Endodermal cell (in vitro differentiated cells): ENCODE data around the gene RAB40C. TPM values are rescaled to one million over a fixed set of nuclear protein-coding genes. Genes with fewer than 3 reads are reported as not detected.

ENCODE experiments used
- DNase-seq: peaks from one replicate; pipeline ENCODE4 v3.0.0-alpha.2; 2017
- H3K27ac ChIP-seq: 2 replicates; pipeline ENCODE4 v1.5.1; 2013; ENCODE audit warnings: mild to moderate bottlenecking, low read depth, low read length, moderate library complexity
- H3K27me3 ChIP-seq: 2 replicates; pipeline ENCODE4 v1.6.1; 2013; ENCODE audit warnings: mild to moderate bottlenecking, low read length, moderate library complexity; ENCODE audit not compliant: insufficient read depth, control insufficient read depth, poor library complexity, severe bottlenecking
- H3K36me3 ChIP-seq: 2 replicates; pipeline ENCODE4 v1.7.0; 2013; ENCODE audit warnings: mild to moderate bottlenecking, low read length, moderate library complexity; ENCODE audit not compliant: control insufficient read depth, insufficient read depth
- H3K4me1 ChIP-seq: one replicate; pipeline ENCODE4 v1.7.0; 2013; ENCODE audit warnings: low read length; ENCODE audit not compliant: control insufficient read depth, insufficient read depth
- H3K4me3 ChIP-seq: 2 replicates; pipeline ENCODE4 v1.5.1; 2013; ENCODE audit warnings: mild to moderate bottlenecking, low read length, moderate library complexity
- H3K9ac ChIP-seq: 2 replicates; pipeline ENCODE4 v1.6.1; 2013; ENCODE audit warnings: mild to moderate bottlenecking, low read length, moderate library complexity; ENCODE audit not compliant: poor library complexity, severe bottlenecking; ENCODE audit errors: extremely low read depth
- H3K9me3 ChIP-seq: 2 replicates; pipeline ENCODE4 v1.6.1; 2013; ENCODE audit warnings: mild to moderate bottlenecking, low read length, moderate library complexity; ENCODE audit not compliant: control insufficient read depth
- H3K27ac Mint-ChIP-seq: 2 replicates; pipeline ENCODE4 v1.8.0; 2020; ENCODE audit warnings: mixed read lengths
- H3K27me3 Mint-ChIP-seq: 2 replicates; pipeline ENCODE4 v1.8.0; 2021; ENCODE audit warnings: mild to moderate bottlenecking, mixed read lengths; ENCODE audit not compliant: insufficient read depth
- H3K36me3 Mint-ChIP-seq: 2 replicates; pipeline ENCODE4 v1.8.0; 2020; ENCODE audit warnings: low read depth, mixed read lengths
- H3K4me1 Mint-ChIP-seq: 2 replicates; pipeline ENCODE4 v1.8.0; 2020; ENCODE audit warnings: mixed read lengths
- H3K4me3 Mint-ChIP-seq: 2 replicates; pipeline ENCODE4 v1.8.0; 2020; ENCODE audit warnings: mild to moderate bottlenecking, moderate library complexity, mixed read lengths
- H3K9me3 Mint-ChIP-seq: 2 replicates; pipeline ENCODE4 v1.8.0; 2020; ENCODE audit warnings: mild to moderate bottlenecking, mixed read lengths
- WGBS, 2 experiments: methylation state at CpG; one replicate each; pipeline versions ENCODE4 v1.1.5 to v1.1.7; 2013; ENCODE audit warnings: missing lambda C conversion rate in 2 of 2, mixed read lengths in 1 of 2; ENCODE audit not compliant: insufficient coverage in 1 of 2, insufficient read length in 1 of 2; 5-methylcytosine and 5-hydroxymethylcytosine counted together
- total RNA-seq, 2 donors: library from RNA; stranded (reverse); fragmentation: NEBNext Ultra II Directional in 1 of 2; extraction: Animal tissue kit (Norgen Biotek cat#: 25700) in 1 of 2; gene quantifications; 2 replicates in 1 of 2; 3 replicates in 1 of 2; pipeline ENCODE4 v1.2.1, GENCODE V29; 2021
- TF ChIP-seq, protein P1 (sequence below): fragments of 200-600 bp; sonication (generic); conservative IDR thresholded peaks from 2 replicates; pipeline ENCODE4 v1.5.0; 2021; ENCODE audit warnings: antibody characterized with exemption, mild to moderate bottlenecking

Gene RAB40C
- total RNA-seq, 2 donors from 2014 or later: 21.3 to 25.9 TPM

DNA sequence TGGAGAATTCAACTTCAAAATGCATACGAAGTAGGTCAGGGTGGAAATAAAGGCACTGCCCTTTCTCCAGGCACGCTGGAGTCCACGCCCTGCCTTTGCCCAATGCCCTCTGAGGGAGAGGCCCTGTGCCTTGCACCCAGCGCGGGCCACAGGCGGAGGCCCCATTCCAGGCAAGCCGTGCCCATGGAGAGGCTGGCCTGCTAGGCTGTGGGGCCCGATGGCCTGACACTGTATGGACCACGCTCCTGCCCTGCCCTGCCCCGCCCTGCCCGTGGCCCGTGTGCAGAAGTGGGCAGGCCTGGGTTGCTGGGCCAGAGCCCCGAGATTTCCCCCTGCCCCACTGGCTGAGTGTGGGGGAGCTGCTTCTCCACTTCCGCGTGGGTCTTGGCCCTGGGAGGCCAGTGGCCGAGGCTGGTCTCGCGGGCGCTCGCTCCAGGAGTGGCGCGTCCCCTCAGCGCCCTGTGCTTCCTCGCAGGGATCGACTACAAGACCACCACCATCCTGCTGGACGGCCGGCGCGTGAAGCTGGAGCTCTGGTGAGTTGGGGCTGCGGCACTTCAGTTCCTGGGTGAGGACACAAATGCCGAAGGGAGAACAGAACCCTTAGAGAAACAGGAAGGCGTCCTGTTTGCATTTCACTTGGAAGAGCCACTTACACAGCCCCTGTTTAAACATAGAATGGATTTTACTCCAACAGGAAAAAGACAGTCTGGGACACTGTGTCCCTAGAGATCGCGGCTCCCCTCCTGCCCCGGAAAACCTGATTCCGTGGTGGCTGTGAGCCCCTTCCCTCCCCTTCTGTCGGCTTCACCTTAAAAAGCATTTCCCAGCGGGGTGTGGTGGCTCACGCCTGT lies 27.1 kb downstream of the RAB40C start:
- peaks cover 4% of the 10 kb centered on the region for H3K36me3 ChIP-seq
- H3K27ac ChIP-seq: no peak overlapping the region
- Mint-ChIP-seq H3K27ac (no peak overlapping the region), H3K4me3 (no peak overlapping the region), H3K27me3 (peaks cover 2% of the 10 kb centered on the region), H3K9me3 (no peaks in the 10 kb centered on the region), H3K36me3 (peaks cover 16% of the 10 kb centered on the region), H3K4me1 (peaks cover 5% of the 10 kb centered on the region)
- DNase-seq: no peak
- 95% methylated on average over 32 to 39 of the region's 39 CpGs for WGBS, 2 experiments
- no peaks in the 10 kb centered on the region for H3K4me1 ChIP-seq
- no peaks in the 10 kb centered on the region for H3K9me3 ChIP-seq
- TF ChIP-seq, protein P1, sequence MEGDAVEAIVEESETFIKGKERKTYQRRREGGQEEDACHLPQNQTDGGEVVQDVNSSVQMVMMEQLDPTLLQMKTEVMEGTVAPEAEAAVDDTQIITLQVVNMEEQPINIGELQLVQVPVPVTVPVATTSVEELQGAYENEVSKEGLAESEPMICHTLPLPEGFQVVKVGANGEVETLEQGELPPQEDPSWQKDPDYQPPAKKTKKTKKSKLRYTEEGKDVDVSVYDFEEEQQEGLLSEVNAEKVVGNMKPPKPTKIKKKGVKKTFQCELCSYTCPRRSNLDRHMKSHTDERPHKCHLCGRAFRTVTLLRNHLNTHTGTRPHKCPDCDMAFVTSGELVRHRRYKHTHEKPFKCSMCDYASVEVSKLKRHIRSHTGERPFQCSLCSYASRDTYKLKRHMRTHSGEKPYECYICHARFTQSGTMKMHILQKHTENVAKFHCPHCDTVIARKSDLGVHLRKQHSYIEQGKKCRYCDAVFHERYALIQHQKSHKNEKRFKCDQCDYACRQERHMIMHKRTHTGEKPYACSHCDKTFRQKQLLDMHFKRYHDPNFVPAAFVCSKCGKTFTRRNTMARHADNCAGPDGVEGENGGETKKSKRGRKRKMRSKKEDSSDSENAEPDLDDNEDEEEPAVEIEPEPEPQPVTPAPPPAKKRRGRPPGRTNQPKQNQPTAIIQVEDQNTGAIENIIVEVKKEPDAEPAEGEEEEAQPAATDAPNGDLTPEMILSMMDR: no peak
- H3K4me3 ChIP-seq: no peak overlapping the region
- H3K9ac ChIP-seq: no peak overlapping the region
- H3K27me3 ChIP-seq: no peaks in the 10 kb centered on the region

DNA sequence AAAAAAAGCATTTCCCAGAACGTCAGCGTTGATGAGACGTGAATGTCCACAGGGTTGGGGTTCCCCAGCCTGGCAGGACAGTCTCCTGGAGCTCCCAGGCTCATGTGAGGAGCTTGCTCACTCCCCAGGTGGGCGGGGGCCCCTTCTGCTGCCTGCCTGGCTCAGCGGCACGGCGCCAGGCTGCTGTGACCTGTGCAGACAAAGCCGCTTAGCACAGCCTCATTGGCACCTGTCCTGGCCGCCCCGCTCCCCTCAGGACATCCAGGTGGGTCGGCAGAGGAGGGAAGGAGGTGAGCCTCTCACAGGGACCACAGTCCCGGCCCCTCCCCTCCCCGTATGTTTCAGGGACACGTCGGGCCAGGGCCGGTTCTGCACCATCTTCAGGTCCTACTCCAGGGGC lies 28.0 kb downstream of the RAB40C start:
- DNase-seq: no peak
- Histone ChIP-seq H3K27ac (no peak overlapping the region), H3K27me3 (no peaks in the 10 kb centered on the region), H3K9me3 (no peaks in the 10 kb centered on the region), H3K36me3 (peaks cover 4% of the 10 kb centered on the region), H3K4me3 (no peak overlapping the region), H3K4me1 (no peaks in the 10 kb centered on the region), H3K9ac (no peak overlapping the region)
- no peak overlapping the region for H3K27ac Mint-ChIP-seq
- TF ChIP-seq, protein P1: no peak
- H3K4me1 Mint-ChIP-seq: peaks cover 10% of the 10 kb centered on the region
- H3K4me3 Mint-ChIP-seq: no peak overlapping the region
- WGBS, 2 experiments: 91 to 93% methylated on average over 8 to 16 of the region's 16 CpGs
- peaks cover 2% of the 10 kb centered on the region for H3K27me3 Mint-ChIP-seq
- H3K9me3 Mint-ChIP-seq: no peaks in the 10 kb centered on the region
- peaks cover 16% of the 10 kb centered on the region for H3K36me3 Mint-ChIP-seq

DNA sequence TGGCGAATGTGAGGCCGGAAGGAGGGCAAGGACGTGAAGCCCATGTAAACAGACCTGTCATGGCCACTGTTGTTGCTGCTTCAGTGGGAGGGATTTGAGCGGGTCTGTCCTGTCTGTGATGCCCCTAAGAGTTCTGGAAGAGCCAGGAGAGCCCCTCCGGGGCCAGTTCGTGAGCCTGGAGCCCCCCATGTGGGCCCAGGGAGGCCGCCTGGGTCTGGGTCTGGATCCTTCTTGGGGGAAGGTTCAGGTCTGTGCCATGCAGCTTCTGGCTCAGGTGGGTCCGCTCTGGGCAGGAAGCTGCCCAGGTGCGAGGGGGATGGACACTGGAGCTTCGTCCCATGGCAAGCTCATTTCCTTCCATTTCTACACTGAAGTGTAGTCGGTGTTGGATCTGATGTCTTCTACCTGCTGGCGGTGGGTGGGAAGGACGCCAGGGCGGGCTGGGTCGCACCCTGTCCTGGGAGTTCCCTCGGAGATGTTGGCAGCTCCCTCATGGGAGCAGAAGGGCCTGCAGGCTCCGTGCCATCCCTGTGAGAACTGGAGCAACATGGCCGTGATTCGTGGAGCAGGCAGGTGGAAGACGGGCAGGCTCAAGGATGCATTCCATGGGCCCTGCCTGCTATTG lies 29.7 kb downstream of the RAB40C start:
- H3K36me3 Mint-ChIP-seq: peaks cover 7% of the 10 kb centered on the region
- Histone ChIP-seq H3K9ac (no peak overlapping the region), H3K36me3 (no peaks in the 10 kb centered on the region), H3K4me3 (no peak overlapping the region), H3K27ac (no peak overlapping the region), H3K27me3 (no peaks in the 10 kb centered on the region), H3K4me1 (no peaks in the 10 kb centered on the region), H3K9me3 (no peaks in the 10 kb centered on the region)
- no peaks in the 10 kb centered on the region for H3K9me3 Mint-ChIP-seq
- no peak overlapping the region for H3K4me3 Mint-ChIP-seq
- peaks cover 10% of the 10 kb centered on the region for H3K4me1 Mint-ChIP-seq
- H3K27me3 Mint-ChIP-seq: peaks cover 2% of the 10 kb centered on the region
- TF ChIP-seq, protein P1: no peak
- no peak for DNase-seq
- 94 to 95% methylated on average over 17 to 20 of the region's 20 CpGs for WGBS, 2 experiments
- H3K27ac Mint-ChIP-seq: no peak overlapping the region
